ENCODE data around the gene MAPKAP1. TPM values are rescaled to one million over a fixed set of nuclear protein-coding genes. Genes with fewer than 3 reads are reported as not detected.

Gene MAPKAP1
- polyA plus RNA-seq, 1 donor from 2014 or later, result 57.5 TPM

- Histone ChIP-seq H3K36me3 (ENCODE audit: insufficient read depth, low read length) (no peaks in the 10 kb centered on the region), H3K4me2 (ENCODE audit: low read length) (no peak overlapping the region), H3K79me2 (replicated peaks; ENCODE audit: insufficient read depth, low read length) (no peaks in the 10 kb centered on the region), H3K9ac (ENCODE audit: low read length) (no peak overlapping the region), H2AFZ (ENCODE audit: low read depth, low read length) (no peak overlapping the region), H3K9me3 (ENCODE audit: low read length) (no peaks in the 10 kb centered on the region), H3F3A (ENCODE audit: insufficient read depth, low read length, poor library complexity, severe bottlenecking) (no peaks in the 10 kb centered on the region), H3K27ac (ENCODE audit: low read length) (no peak overlapping the region), H4K20me1 (ENCODE audit: insufficient read depth) (no peaks in the 10 kb centered on the region), H3K27me3 (ENCODE audit: insufficient read depth, low read depth, low read length) (no peaks in the 10 kb centered on the region), H3K4me3 (ENCODE audit: low read length) (no peak overlapping the region), H3K9me2 (ENCODE audit: insufficient read depth, low read length) (no peaks in the 10 kb centered on the region)
- TF ChIP-seq EZH2 (IDR thresholded peaks at IDR 0.05; ENCODE audit: borderline replicate concordance, insufficient read depth, low read length, poor library complexity, severe bottlenecking), result no peak
- no peak for TF ChIP-seq MXI1 (conservative IDR thresholded peaks at IDR 0.05; ENCODE audit: poor library complexity, severe bottlenecking)
- no peak for TF ChIP-seq EP300 (conservative IDR thresholded peaks at IDR 0.05; ENCODE audit: poor library complexity, severe bottlenecking)
- no peak for TF ChIP-seq TAF1 (IDR thresholded peaks at IDR 0.05; ENCODE audit: low read depth)
- TF ChIP-seq SMC3 (conservative IDR thresholded peaks at IDR 0.05; ENCODE audit: poor library complexity), result no peak
- TF ChIP-seq, protein P1, sequence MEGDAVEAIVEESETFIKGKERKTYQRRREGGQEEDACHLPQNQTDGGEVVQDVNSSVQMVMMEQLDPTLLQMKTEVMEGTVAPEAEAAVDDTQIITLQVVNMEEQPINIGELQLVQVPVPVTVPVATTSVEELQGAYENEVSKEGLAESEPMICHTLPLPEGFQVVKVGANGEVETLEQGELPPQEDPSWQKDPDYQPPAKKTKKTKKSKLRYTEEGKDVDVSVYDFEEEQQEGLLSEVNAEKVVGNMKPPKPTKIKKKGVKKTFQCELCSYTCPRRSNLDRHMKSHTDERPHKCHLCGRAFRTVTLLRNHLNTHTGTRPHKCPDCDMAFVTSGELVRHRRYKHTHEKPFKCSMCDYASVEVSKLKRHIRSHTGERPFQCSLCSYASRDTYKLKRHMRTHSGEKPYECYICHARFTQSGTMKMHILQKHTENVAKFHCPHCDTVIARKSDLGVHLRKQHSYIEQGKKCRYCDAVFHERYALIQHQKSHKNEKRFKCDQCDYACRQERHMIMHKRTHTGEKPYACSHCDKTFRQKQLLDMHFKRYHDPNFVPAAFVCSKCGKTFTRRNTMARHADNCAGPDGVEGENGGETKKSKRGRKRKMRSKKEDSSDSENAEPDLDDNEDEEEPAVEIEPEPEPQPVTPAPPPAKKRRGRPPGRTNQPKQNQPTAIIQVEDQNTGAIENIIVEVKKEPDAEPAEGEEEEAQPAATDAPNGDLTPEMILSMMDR (IDR thresholded peaks at IDR 0.05; ENCODE audit: poor library complexity, severe bottlenecking), result no peak
- TF ChIP-seq, protein P2, sequence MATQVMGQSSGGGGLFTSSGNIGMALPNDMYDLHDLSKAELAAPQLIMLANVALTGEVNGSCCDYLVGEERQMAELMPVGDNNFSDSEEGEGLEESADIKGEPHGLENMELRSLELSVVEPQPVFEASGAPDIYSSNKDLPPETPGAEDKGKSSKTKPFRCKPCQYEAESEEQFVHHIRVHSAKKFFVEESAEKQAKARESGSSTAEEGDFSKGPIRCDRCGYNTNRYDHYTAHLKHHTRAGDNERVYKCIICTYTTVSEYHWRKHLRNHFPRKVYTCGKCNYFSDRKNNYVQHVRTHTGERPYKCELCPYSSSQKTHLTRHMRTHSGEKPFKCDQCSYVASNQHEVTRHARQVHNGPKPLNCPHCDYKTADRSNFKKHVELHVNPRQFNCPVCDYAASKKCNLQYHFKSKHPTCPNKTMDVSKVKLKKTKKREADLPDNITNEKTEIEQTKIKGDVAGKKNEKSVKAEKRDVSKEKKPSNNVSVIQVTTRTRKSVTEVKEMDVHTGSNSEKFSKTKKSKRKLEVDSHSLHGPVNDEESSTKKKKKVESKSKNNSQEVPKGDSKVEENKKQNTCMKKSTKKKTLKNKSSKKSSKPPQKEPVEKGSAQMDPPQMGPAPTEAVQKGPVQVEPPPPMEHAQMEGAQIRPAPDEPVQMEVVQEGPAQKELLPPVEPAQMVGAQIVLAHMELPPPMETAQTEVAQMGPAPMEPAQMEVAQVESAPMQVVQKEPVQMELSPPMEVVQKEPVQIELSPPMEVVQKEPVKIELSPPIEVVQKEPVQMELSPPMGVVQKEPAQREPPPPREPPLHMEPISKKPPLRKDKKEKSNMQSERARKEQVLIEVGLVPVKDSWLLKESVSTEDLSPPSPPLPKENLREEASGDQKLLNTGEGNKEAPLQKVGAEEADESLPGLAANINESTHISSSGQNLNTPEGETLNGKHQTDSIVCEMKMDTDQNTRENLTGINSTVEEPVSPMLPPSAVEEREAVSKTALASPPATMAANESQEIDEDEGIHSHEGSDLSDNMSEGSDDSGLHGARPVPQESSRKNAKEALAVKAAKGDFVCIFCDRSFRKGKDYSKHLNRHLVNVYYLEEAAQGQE (IDR thresholded peaks at IDR 0.05; ENCODE audit: borderline replicate concordance), result no peak
- TF ChIP-seq POLR2AphosphoS5 (IDR thresholded peaks at IDR 0.05), result no peak
- no peak for TF ChIP-seq RAD21 (conservative IDR thresholded peaks at IDR 0.05)
These were observed 47.7 kb downstream of the MAPKAP1 start for GRCh38 chr9:125659201-125659840.

DNA sequence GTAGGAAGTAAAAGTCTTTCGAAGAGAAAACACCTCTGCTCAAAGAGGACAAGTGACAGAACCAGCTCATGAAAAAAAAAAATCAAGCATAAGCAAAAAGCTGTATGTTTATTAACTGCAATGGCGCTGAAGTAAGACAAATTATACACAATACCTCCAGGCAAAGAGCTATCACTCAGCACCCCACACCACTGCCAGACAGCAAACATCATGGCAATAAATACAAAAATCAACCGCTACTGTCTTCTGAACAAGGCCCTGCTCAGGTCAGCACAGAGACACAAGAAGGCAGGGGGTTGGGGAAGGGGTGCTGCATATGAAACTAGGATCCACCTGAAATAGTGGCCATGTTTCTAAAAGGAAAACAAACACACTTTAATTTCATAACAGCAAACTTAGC, 50.4 kb downstream of the MAPKAP1 start:
- H3K4me2 ChIP-seq (ENCODE audit: low read length), result no peak overlapping the region
- no peaks in the 10 kb centered on the region for H4K20me1 ChIP-seq (ENCODE audit: insufficient read depth)
- no peaks in the 10 kb centered on the region for H3K27me3 ChIP-seq (ENCODE audit: insufficient read depth, low read depth, low read length)
- no peak overlapping the region for H3K27ac ChIP-seq (ENCODE audit: low read length)
- no peaks in the 10 kb centered on the region for H3K79me2 ChIP-seq (replicated peaks; ENCODE audit: insufficient read depth, low read length)
- no peak overlapping the region for H2AFZ ChIP-seq (ENCODE audit: low read depth, low read length)
- H3K9me2 ChIP-seq (ENCODE audit: insufficient read depth, low read length), result no peaks in the 10 kb centered on the region
- H3F3A ChIP-seq (ENCODE audit: insufficient read depth, low read length, poor library complexity, severe bottlenecking), result no peaks in the 10 kb centered on the region
- H3K4me3 ChIP-seq (ENCODE audit: low read length), result no peak overlapping the region
- no peaks in the 10 kb centered on the region for H3K36me3 ChIP-seq (ENCODE audit: insufficient read depth, low read length)
- no peak for TF ChIP-seq SMC3 (conservative IDR thresholded peaks at IDR 0.05; ENCODE audit: poor library complexity)
- TF ChIP-seq EZH2 (IDR thresholded peaks at IDR 0.05; ENCODE audit: borderline replicate concordance, insufficient read depth, low read length, poor library complexity, severe bottlenecking), result no peak
- no peak for TF ChIP-seq POLR2AphosphoS5 (IDR thresholded peaks at IDR 0.05)
- TF ChIP-seq, protein P2 (IDR thresholded peaks at IDR 0.05; ENCODE audit: borderline replicate concordance), result no peak
- TF ChIP-seq, protein P1 (IDR thresholded peaks at IDR 0.05; ENCODE audit: poor library complexity, severe bottlenecking), result no peak
- no peak for TF ChIP-seq EP300 (conservative IDR thresholded peaks at IDR 0.05; ENCODE audit: poor library complexity, severe bottlenecking)
- TF ChIP-seq RAD21 (conservative IDR thresholded peaks at IDR 0.05), result no peak
- no peaks in the 10 kb centered on the region for H3K9me3 ChIP-seq (ENCODE audit: low read length)
- no peak overlapping the region for H3K9ac ChIP-seq (ENCODE audit: low read length)
